Psoas muscle (tissue), 8 donors: ENCODE measurements around the gene BICC1. TPM values are rescaled to one million over a fixed set of nuclear protein-coding genes. Genes with fewer than 3 reads are reported as not detected.

Source experiments
- ATAC-seq, 4 donors: fragments of 200-7000 bp; cut with Tn5 transposase; one replicate each; pipeline ENCODE4 v1.9.1; 2020; ENCODE audit warnings: moderate library complexity in 3 of 4, mild to moderate bottlenecking in 2 of 4
- DNase-seq, 2 donors: peaks; one replicate each; pipeline ENCODE4 v3.0.0-alpha.2; 2020
- H3K27ac ChIP-seq: fragments of 200-600 bp; one replicate; pipeline ENCODE4 v1.8.0; 2022
- H3K27me3 ChIP-seq, 3 donors: fragments of 200-600 bp in 1 of 3; one replicate each; pipeline versions ENCODE4 v1.6.1 to v1.8.0; 2013 to 2022; ENCODE audit warnings: low read length in 2 of 3, mild to moderate bottlenecking in 2 of 3, moderate library complexity in 1 of 3; ENCODE audit not compliant: insufficient read depth in 3 of 3
- H3K36me3 ChIP-seq, 2 donors: fragments of 200-600 bp in 1 of 2; one replicate each; pipeline versions ENCODE4 v1.6.1 to v1.8.0; 2013 to 2022; ENCODE audit warnings: low read depth in 1 of 2, mild to moderate bottlenecking in 1 of 2, moderate library complexity in 1 of 2; ENCODE audit not compliant: insufficient read depth in 1 of 2
- H3K4me1 ChIP-seq: fragments of 200-600 bp; one replicate; pipeline ENCODE4 v1.8.0; 2022
- H3K4me3 ChIP-seq: fragments of 200-600 bp; one replicate; pipeline ENCODE4 v1.8.0; 2022; ENCODE audit warnings: mild to moderate bottlenecking
- H3K9me3 ChIP-seq: fragments of 200-600 bp; one replicate; pipeline ENCODE4 v1.8.0; 2022
- CTCF ChIP-seq: fragments of 200-600 bp; IDR thresholded peaks from one replicate; pipeline ENCODE4 v1.8.0; 2022; ENCODE audit warnings: antibody characterized with exemption
- WGBS, 3 donors: extraction: QIAGEN DNeasy Blood & Tissue Kit; methylation state at CpG; one replicate each; pipeline versions ENCODE4 v1.1.6 to v1.1.7; 2013; 5-methylcytosine and 5-hydroxymethylcytosine counted together
- intact Hi-C, 2 donors: fragments of 100-400 bp; cut with DNase I; formaldehyde crosslinking; loops; one replicate each; pipeline versions ENCODE4 v1.11.0 to v1.14.2; 2022
- polyA plus RNA-seq, 3 donors: library from polyadenylated mRNA; stranded (reverse); fragments of 200-250 nt; gene quantifications; one replicate each; pipeline ENCODE4 v1.2.3, GENCODE V29; 2013
- total RNA-seq, 4 donors: library from RNA; stranded (reverse); fragmentation: NEBNext Ultra II Directional in 2 of 4; extraction: Animal tissue kit (Norgen Biotek cat#: 25700) in 2 of 4; gene quantifications; one replicate each; pipeline versions ENCODE4 v1.2.1 to v1.2.4, GENCODE V29; 2021 to 2023
- donor health status: healthy with polysubstance abuse.
- donor health status: DM: no; HTN: no; CAD: no; lungs with moderate emphysema.
- donor health status: Bipolar disorder and iron deficiency.
- donor health status: healthy.
- donor health status: DM: yes; HTN: yes; CAD: no.
- donor health status: DM: no; HTN: no; CAD: no.
- donor health status: DM: no; HTN: no; CAD: no.
- donor health status: DM: yes; HTN: yes; CAD: no.

Gene BICC1
- total and polyA plus RNA-seq, 7 donors: 4.7 to 13.2 (median 6.9) TPM

DNA sequence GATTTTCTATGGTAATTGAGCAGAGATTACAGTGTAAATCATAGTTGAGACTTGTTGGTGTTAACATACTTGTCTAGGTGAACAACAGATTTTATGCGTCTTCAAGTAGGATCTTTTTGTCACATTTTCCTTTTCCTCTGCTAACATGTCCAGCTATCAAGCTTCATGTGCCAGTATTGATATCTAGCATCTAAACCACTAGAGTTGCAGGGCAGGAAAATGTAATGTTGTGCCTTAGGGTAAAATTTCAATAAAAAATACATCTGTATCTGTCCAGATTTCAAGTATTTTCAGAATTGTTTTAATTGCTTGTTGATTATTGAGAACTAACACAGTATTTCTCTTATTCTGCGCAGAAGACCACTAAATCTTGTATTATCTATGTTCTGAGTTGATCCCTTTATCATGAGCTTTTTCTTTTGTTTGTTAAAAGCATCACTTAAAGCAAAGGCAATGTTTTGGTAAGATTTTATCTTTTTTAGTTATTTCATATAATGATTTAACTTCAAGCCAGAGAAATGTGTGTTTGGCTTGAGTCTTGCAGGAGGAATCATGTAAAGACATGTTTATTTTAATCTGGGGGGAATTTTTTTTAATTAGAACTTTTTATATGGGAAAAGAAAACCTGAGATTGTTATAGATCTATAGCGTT, 16.5 kb downstream of the BICC1 start:
- 59 to 78% (median 71%) methylated on average over 3 of the region's 3 CpGs for WGBS, 3 donors
- H3K27ac ChIP-seq: no peak overlapping the region
- no peaks in the 10 kb centered on the region for H3K27me3 ChIP-seq
- no peak for DNase-seq
- H3K9me3 ChIP-seq: peaks cover 4% of the 10 kb centered on the region
- ATAC-seq: no peak
- no peaks in the 10 kb centered on the region for H3K36me3 ChIP-seq
- H3K4me3 ChIP-seq: no peak overlapping the region
- no peak for TF ChIP-seq CTCF
- H3K4me1 ChIP-seq: no peaks in the 10 kb centered on the region
- intact Hi-C loops: no loop called here

DNA sequence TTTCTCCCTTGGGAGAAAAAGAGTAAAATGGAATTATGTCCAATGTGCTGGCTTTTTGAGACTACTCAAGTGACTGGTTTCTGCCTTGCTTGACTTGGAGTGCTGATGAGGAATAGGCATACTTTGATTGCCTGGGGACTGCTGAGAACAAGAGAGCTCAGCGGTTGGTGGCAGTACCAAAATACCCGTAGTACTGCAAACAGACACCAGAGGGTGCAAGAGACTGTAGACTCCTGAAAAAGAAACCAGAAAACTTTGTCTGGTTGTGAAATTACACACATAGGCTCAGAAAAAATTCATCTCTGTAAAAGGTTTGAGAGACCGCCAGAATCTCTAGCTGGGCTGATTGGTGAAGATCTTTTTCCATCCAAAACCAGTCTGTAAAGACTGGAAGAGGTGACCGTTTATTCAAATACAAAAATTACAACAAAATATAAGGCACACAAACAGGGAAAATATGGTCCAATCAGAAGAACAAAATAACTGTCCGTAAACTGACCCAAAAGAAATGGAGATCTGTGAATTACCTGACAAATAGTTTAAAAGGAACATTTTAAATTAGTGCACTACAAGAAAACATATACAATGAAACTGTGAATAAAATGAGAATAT, 18.5 kb downstream of the BICC1 start:
- DNase-seq (peak in 1 of 2 donors; percentile 10), ATAC-seq (peak in 3 of 4 donors; percentile 57 to 66 (median 65))
- Histone ChIP-seq H3K27me3 (no peaks in the 10 kb centered on the region), H3K4me3 (no peak overlapping the region), H3K27ac (no peak overlapping the region), H3K4me1 (no peaks in the 10 kb centered on the region), H3K36me3 (no peaks in the 10 kb centered on the region), H3K9me3 (peaks cover 14% of the 10 kb centered on the region)
- intact Hi-C loops: no loop called here
- peak; percentile 49 for TF ChIP-seq CTCF
- 63 to 64% (median 64%) methylated on average over 5 of the region's 5 CpGs for WGBS, 3 donors

DNA sequence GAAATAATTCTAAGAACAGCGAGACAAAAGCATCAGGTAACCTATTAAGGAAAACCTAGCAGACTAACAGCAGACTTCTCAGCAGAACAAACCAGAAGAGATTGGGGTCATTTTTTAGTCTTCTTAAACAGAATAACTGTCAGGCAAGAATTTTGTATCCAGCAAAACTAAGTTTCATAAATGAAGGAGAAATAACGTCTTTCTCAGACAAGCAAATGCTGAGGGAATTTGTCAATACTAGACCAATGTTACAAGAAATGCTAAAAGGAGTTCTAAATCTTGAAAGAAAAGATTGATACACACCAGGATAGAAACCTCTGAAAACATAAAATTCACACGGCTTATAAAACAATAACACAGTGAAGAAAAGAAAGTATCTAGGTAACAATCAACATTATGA, 22.6 kb downstream of the BICC1 start:
- H3K4me3 ChIP-seq: no peak overlapping the region
- no peak overlapping the region for H3K27ac ChIP-seq
- H3K4me1 ChIP-seq: no peaks in the 10 kb centered on the region
- 96% methylated on average over 3 of the region's 3 CpGs for WGBS, 3 donors
- H3K27me3 ChIP-seq: no peaks in the 10 kb centered on the region
- DNase-seq (no peak), ATAC-seq (no peak)
- H3K36me3 ChIP-seq: no peaks in the 10 kb centered on the region
- intact Hi-C loops: no loop called here
- peaks cover 14% of the 10 kb centered on the region for H3K9me3 ChIP-seq
- TF ChIP-seq CTCF: no peak

DNA sequence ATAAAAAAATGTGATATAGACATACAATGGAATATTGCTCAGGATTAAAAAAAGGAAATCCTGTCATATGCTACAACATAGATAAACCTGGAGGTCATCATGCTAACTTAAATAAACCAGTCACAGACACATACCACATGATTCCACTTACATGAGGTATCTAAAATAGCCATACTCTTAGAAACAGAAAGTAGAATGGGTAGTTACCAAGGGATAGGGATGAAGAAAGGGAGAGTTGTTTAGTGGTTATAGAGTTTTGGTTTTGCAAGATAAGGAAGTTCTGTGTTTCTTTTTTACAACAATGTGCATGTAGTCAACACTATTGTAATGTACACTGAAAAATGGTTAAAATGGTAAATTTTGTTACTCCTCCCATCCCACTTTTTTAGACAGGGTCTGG, 30.5 kb downstream of the BICC1 start:
- intact Hi-C loops: no loop called here

More for the DNA sequence above, 30.5 kb downstream of the BICC1 start:
- ATAC-seq (peak in 2 of 4 donors; percentile 27 to 34), DNase-seq (no peak)
- TF ChIP-seq CTCF: no peak
- no peak overlapping the region for H3K4me3 ChIP-seq
- no peaks in the 10 kb centered on the region for H3K4me1 ChIP-seq
- H3K27ac ChIP-seq: no peak overlapping the region
- no peaks in the 10 kb centered on the region for H3K9me3 ChIP-seq
- H3K27me3 ChIP-seq: no peaks in the 10 kb centered on the region
- H3K36me3 ChIP-seq: no peaks in the 10 kb centered on the region
